SK-N-MC (cell line): ENCODE results near the gene GRIP2.

Experiments
- DNase-seq: peaks from one replicate; pipeline ENCODE4 v3.0.0-alpha.2; 2011; ENCODE audit warnings: low read depth, low spot score
- H3K27ac ChIP-seq: fragments of 200-600 bp; sonication (generic); 2 replicates; pipeline ENCODE4 v1.5.1; 2016; ENCODE audit warnings: mixed run types
- H3K36me3 ChIP-seq: fragments of 200-600 bp; sonication (generic); 2 replicates; pipeline ENCODE4 v1.6.1; 2017; ENCODE audit warnings: antibody characterized with exemption, low read length, mixed read lengths; ENCODE audit not compliant: insufficient read depth
- H3K4me3 ChIP-seq: fragments of 200-600 bp; sonication (generic); 2 replicates; pipeline ENCODE4 v1.5.1; 2016
- H3K9ac ChIP-seq: fragments of 200-600 bp; sonication (generic); 2 replicates; pipeline ENCODE4 v1.8.0; 2017; ENCODE audit warnings: mixed run types, mixed read lengths; ENCODE audit not compliant: insufficient read length
- H3K9me3 ChIP-seq: fragments of 200-600 bp; sonication (generic); 2 replicates; pipeline ENCODE4 v1.6.1; 2017; ENCODE audit warnings: low read depth, mild to moderate bottlenecking, antibody characterized with exemption, low read length, moderate library complexity, mixed read lengths
- EZH2 ChIP-seq: fragments of 200-600 bp; sonication (generic); IDR thresholded peaks from one replicate; pipeline ENCODE4 v1.6.1; 2017; ENCODE audit warnings: antibody characterized with exemption
- FOXP2 ChIP-seq: optimal IDR thresholded peaks from 2 replicates; pipeline ENCODE3; 2011; ENCODE audit warnings: mild to moderate bottlenecking, moderate library complexity; ENCODE audit not compliant: insufficient read depth; ENCODE audit errors: extremely low read length, control extremely low read depth
- POLR2AphosphoS5 ChIP-seq: IDR thresholded peaks from 2 replicates; pipeline ENCODE4 v1.6.1; 2012; ENCODE audit warnings: mild to moderate bottlenecking, low read depth, low read length, borderline replicate concordance

Gene GRIP2

GRCh38 chr3:14461006-14461747 lies 79.0 kb downstream of the GRIP2 start:
- no peak overlapping the region for H3K27ac ChIP-seq
- TF ChIP-seq POLR2AphosphoS5 (no peak), EZH2 (no peak), FOXP2 (no peak)
- H3K9me3 ChIP-seq, result no peaks in the 10 kb centered on the region
- H3K9ac ChIP-seq, result no peak overlapping the region
- no peaks in the 10 kb centered on the region for H3K36me3 ChIP-seq
- no peak overlapping the region for H3K4me3 ChIP-seq
- no peak for DNase-seq

GRCh38 chr3:14460342-14461005 lies 79.7 kb downstream of the GRIP2 start:
- DNase-seq, result no peak
- Histone ChIP-seq H3K27ac (no peak overlapping the region), H3K36me3 (no peaks in the 10 kb centered on the region), H3K4me3 (no peak overlapping the region), H3K9ac (no peak overlapping the region), H3K9me3 (no peaks in the 10 kb centered on the region)
- no peak for TF ChIP-seq EZH2
- TF ChIP-seq POLR2AphosphoS5, result no peak
- TF ChIP-seq FOXP2, result no peak

DNA sequence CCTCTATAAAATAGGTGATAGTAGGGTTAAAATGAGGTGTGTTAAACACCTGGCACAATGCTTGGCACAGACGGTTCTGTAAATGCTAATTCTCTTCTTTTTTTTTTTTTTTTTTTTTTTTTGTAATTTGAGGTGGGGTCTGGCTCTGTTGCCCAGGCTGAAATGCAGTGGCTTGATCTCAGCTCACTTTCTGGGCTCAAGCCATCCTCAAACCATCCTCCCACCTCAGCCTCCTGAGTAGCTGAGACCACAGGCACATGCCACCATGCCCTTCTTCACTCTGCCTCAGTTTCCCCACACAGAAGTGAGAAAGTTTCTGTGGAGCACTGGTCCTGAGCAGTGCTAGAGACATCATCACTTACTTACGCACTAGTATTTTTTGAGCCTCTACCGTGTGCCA lies 80.4 kb downstream of the GRIP2 start:
- no peaks in the 10 kb centered on the region for H3K36me3 ChIP-seq
- no peaks in the 10 kb centered on the region for H3K9me3 ChIP-seq
- H3K4me3 ChIP-seq, result no peak overlapping the region
- DNase-seq, result no peak
- no peak overlapping the region for H3K9ac ChIP-seq
- no peak overlapping the region for H3K27ac ChIP-seq
- TF ChIP-seq FOXP2 (no peak), POLR2AphosphoS5 (no peak), EZH2 (no peak)

GRCh38 chr3:14459384-14459783 lies 80.8 kb downstream of the GRIP2 start:
- no peak overlapping the region for H3K9ac ChIP-seq
- H3K27ac ChIP-seq, result no peak overlapping the region
- H3K9me3 ChIP-seq, result no peaks in the 10 kb centered on the region
- TF ChIP-seq FOXP2 (no peak), EZH2 (no peak), POLR2AphosphoS5 (no peak)
- no peaks in the 10 kb centered on the region for H3K36me3 ChIP-seq
- DNase-seq, result no peak
- no peak overlapping the region for H3K4me3 ChIP-seq

DNA sequence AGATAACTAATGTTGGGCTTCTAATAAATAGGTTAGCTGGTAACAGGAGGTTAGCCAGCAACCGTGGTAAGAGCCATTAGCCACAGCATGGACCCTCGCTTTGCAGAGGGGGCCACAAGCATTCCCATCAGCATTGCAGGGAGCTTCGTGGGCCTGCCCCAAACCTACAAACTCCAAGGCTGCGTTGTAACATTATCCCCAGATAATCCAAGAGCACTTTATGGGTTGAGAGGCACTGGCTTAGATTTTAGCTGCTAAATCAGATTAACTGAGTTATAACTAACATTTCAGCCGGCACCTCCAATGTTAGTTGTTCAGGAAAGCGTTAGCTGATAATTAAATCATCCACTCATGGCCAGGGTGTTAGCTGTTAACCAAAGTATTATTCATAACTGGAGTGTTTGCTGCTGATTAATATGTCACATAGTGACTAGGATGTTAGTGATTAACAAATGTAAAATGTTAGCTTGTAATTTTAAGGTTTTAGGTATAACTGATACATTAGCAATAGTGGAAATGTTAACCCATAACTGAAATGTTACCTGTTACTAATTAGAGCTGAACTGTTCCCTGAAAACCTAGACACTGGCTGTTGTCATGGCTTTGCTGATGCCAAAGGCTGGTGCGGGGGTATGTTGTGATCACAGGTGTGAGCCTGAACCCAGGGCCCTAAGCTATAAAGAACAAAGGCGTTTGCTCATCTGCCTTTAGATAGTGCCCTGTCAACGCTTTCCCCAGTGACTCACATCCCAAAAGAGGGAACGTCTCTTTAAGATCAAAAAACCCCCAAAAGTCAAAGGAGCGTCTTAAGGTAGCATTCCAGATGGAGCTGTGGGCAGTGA lies 81.5 kb downstream of the GRIP2 start:
- no peak for DNase-seq
- Histone ChIP-seq H3K27ac (no peak overlapping the region), H3K36me3 (no peaks in the 10 kb centered on the region), H3K4me3 (no peak overlapping the region), H3K9me3 (no peaks in the 10 kb centered on the region), H3K9ac (no peak overlapping the region)
- no peak for TF ChIP-seq POLR2AphosphoS5
- no peak for TF ChIP-seq EZH2
- TF ChIP-seq FOXP2, result no peak

- H3K4me3 ChIP-seq, result no peak overlapping the region
- no peak overlapping the region for H3K9ac ChIP-seq
- H3K36me3 ChIP-seq, result no peaks in the 10 kb centered on the region
- no peak overlapping the region for H3K27ac ChIP-seq
- no peaks in the 10 kb centered on the region for H3K9me3 ChIP-seq
- DNase-seq, result no peak
- TF ChIP-seq FOXP2, result no peak
These were observed 82.1 kb downstream of the GRIP2 start for GRCh38 chr3:14457999-14458398.

GRCh38 chr3:14457481-14457880 lies 82.7 kb downstream of the GRIP2 start:
- TF ChIP-seq EZH2 (no peak), POLR2AphosphoS5 (no peak), FOXP2 (no peak)
- Histone ChIP-seq H3K9ac (no peak overlapping the region), H3K36me3 (no peaks in the 10 kb centered on the region), H3K9me3 (no peaks in the 10 kb centered on the region), H3K27ac (no peak overlapping the region), H3K4me3 (no peak overlapping the region)
- no peak for DNase-seq

DNA sequence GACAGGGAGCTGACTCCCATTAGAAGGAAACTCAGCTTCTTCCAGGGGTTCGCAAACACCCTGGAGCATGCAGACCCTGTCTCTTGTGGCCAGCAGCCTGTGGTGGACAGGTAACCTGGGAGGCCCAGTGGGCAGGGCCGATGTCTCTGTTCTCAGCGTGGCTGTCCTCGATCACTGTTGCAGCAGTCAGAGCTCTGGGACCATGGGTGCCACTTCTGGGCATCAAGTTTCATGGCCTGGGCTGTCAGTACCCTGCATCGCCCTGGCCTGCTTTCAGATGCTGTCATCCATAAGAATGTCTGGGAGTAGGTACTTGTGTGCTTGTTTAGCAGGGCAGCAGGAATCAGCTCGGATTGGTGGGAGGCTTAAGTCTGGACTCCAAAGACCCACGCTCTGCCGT lies 83.3 kb downstream of the GRIP2 start:
- no peak overlapping the region for H3K9ac ChIP-seq
- TF ChIP-seq EZH2 (no peak), POLR2AphosphoS5 (no peak), FOXP2 (no peak)
- no peaks in the 10 kb centered on the region for H3K9me3 ChIP-seq
- H3K4me3 ChIP-seq, result no peak overlapping the region
- no peaks in the 10 kb centered on the region for H3K36me3 ChIP-seq
- no peak overlapping the region for H3K27ac ChIP-seq
- no peak for DNase-seq
